SK-N-SH (cell line): ENCODE data around the gene MRPL55. TPM values are rescaled to one million over a fixed set of nuclear protein-coding genes. Genes with fewer than 3 reads are reported as not detected.

Source experiments
- CTCF ChIA-PET: fragments of 300-600, 350-600 bp; formaldehyde crosslinking; extraction: SDS; loops from one replicate; lab custom pipeline; 2021; lab: Yijun Ruan, JAX
- POLR2A ChIA-PET: fragments of 350-600 bp; sonication (Branson Sonifier 250); formaldehyde crosslinking; extraction: SDS; loops from one replicate; lab custom pipeline; 2020; ENCODE audit warnings: antibody characterized with exemption, inconsistent platforms; lab: Yijun Ruan, JAX
- DNase-seq: peaks from one replicate; pipeline ENCODE4 v3.0.0; 2012
- H2AFZ ChIP-seq: fragments of 200-600 bp; sonication (generic); 2 replicates; pipeline ENCODE4 v1.8.1; 2016; ENCODE audit warnings: antibody characterized with exemption, mild to moderate bottlenecking, low read depth
- H3F3A ChIP-seq: fragments of 200-600 bp; sonication (generic); replicated peaks from 2 replicates; pipeline ENCODE3; 2016; ENCODE audit warnings: antibody characterized with exemption, mild to moderate bottlenecking; ENCODE audit not compliant: insufficient read depth
- H3K27ac ChIP-seq, 2 experiments: fragments of 200-500 bp in 1 of 2; fragments of 200-600 bp in 1 of 2; sonication (Bioruptor generic) in 1 of 2; sonication (generic), shearing (Covaris generic) in 1 of 2; 2 replicates each; pipeline versions ENCODE4 v1.5.1 to v1.6.1; 2014 to 2016; ENCODE audit warnings: low read depth in 2 of 2, inconsistent platforms in 1 of 2, low read length in 1 of 2, mild to moderate bottlenecking in 1 of 2, mixed read lengths in 1 of 2
- H3K27me3 ChIP-seq: fragments of 200-600 bp; sonication (generic), shearing (Covaris generic); 2 replicates; pipeline ENCODE4 v1.6.1; 2016; ENCODE audit warnings: mixed run types; ENCODE audit not compliant: insufficient read depth
- H3K36me3 ChIP-seq, 2 experiments: fragments of 200-500 bp in 1 of 2; fragments of 200-600 bp in 1 of 2; sonication (Bioruptor generic) in 1 of 2; sonication (generic) in 1 of 2; replicated peaks in 1 of 2; 2 replicates each; pipeline versions ENCODE3 to v1.5.1; 2014 to 2016; ENCODE audit warnings: low read length in 1 of 2, mild to moderate bottlenecking in 1 of 2; ENCODE audit not compliant: insufficient read depth in 2 of 2, control insufficient read depth in 1 of 2
- H3K4me1 ChIP-seq, 2 experiments: fragments of 200-500 bp in 1 of 2; fragments of 200-600 bp in 1 of 2; sonication (Bioruptor generic) in 1 of 2; sonication (generic), shearing (Covaris generic) in 1 of 2; 2 replicates each; pipeline versions ENCODE4 v1.5.1 to v1.6.1; 2014 to 2016; ENCODE audit warnings: low read depth in 1 of 2, low read length in 1 of 2, mixed run types in 1 of 2; ENCODE audit not compliant: insufficient read depth in 2 of 2, control insufficient read depth in 1 of 2
- H3K4me2 ChIP-seq: fragments of 200-600 bp; sonication (generic), shearing (Covaris generic); 2 replicates; pipeline ENCODE4 v1.6.1; 2017; ENCODE audit warnings: mixed run types
- H3K4me3 ChIP-seq, 2 experiments: fragments of 200-500 bp in 1 of 2; fragments of 200-600 bp in 1 of 2; sonication (Bioruptor generic) in 1 of 2; sonication (generic), shearing (Covaris generic) in 1 of 2; 2 replicates each; pipeline versions ENCODE4 v1.5.1 to v1.8.1; 2014 to 2016; ENCODE audit warnings: low read depth in 2 of 2, inconsistent platforms in 1 of 2, low read length in 1 of 2, mild to moderate bottlenecking in 1 of 2, mixed read lengths in 1 of 2, moderate library complexity in 1 of 2
- H3K79me2 ChIP-seq: fragments of 200-600 bp; sonication (generic); 2 replicates; pipeline ENCODE4 v1.8.1; 2017; ENCODE audit warnings: mild to moderate bottlenecking; ENCODE audit not compliant: insufficient read depth
- H3K9ac ChIP-seq: fragments of 200-600 bp; sonication (generic); 2 replicates; pipeline ENCODE4 v1.6.1; 2017; ENCODE audit warnings: mixed run types
- H3K9me2 ChIP-seq: fragments of 200-600 bp; sonication (generic); 2 replicates; pipeline ENCODE4 v1.6.1; 2017; ENCODE audit warnings: mixed run types
- H3K9me3 ChIP-seq: fragments of 200-600 bp; sonication (generic); 2 replicates; pipeline ENCODE4 v1.6.1; 2017; ENCODE audit warnings: mixed run types, mild to moderate bottlenecking, moderate library complexity
- H4K20me1 ChIP-seq: fragments of 200-600 bp; sonication (generic); 2 replicates; pipeline ENCODE4 v1.6.1; 2017; ENCODE audit warnings: mild to moderate bottlenecking, mixed run types; ENCODE audit not compliant: insufficient read depth
- FOSL2 ChIP-seq: IDR thresholded peaks from 2 replicates; pipeline ENCODE4 v1.4.0; 2012; ENCODE audit warnings: low read depth, mild to moderate bottlenecking, moderate library complexity, borderline replicate concordance
- FOXJ3 ChIP-seq: sonication (generic); formaldehyde crosslinking; IDR thresholded peaks from 2 replicates; pipeline ENCODE4 v1.5.1; 2020; ENCODE audit warnings: mild to moderate bottlenecking, missing genetic modification reagents
- GABPA ChIP-seq: IDR thresholded peaks from 2 replicates; pipeline ENCODE4 v1.4.0; 2012; ENCODE audit warnings: low read depth, mild to moderate bottlenecking
- MXI1 ChIP-seq: IDR thresholded peaks from 2 replicates; pipeline ENCODE4 v1.6.1; 2012; ENCODE audit warnings: mild to moderate bottlenecking, low read depth, low read length, improper control_type of control experiment
- NRF1 ChIP-seq: IDR thresholded peaks from 2 replicates; pipeline ENCODE4 v1.6.1; 2012; ENCODE audit warnings: low read depth, mild to moderate bottlenecking, low read length
- POLR2AphosphoS5 ChIP-seq: IDR thresholded peaks from 2 replicates; pipeline ENCODE4 v1.6.1; 2012; ENCODE audit warnings: low read depth, low read length
- RFX5 ChIP-seq: IDR thresholded peaks from 2 replicates; pipeline ENCODE4 v1.6.1; 2012; ENCODE audit warnings: mild to moderate bottlenecking, improper control_type of control experiment, low read length
- SIN3A ChIP-seq: IDR thresholded peaks from 2 replicates; pipeline ENCODE4 v1.6.1; 2012; ENCODE audit warnings: low read depth, mild to moderate bottlenecking, low read length, moderate library complexity, borderline replicate concordance
- TAF1 ChIP-seq: IDR thresholded peaks from 2 replicates; pipeline ENCODE4 v1.6.1; 2012; ENCODE audit warnings: low read depth, mild to moderate bottlenecking, low read length, moderate library complexity, borderline replicate concordance
- TCF12 ChIP-seq: IDR thresholded peaks from 2 replicates; pipeline ENCODE4 v1.4.0; 2012
- WGBS: methylation state at CpG from one replicate; pipeline ENCODE4 v1.1.6; 2017; ENCODE audit warnings: low lambda C conversion rate; 5-methylcytosine and 5-hydroxymethylcytosine counted together
- polyA plus RNA-seq, 3 experiments: library from polyadenylated mRNA; depleted of rRNA; stranded (reverse); fragments of >200 nt; gene quantifications; 2 replicates each; pipeline ENCODE4 v1.2.3, GENCODE V29; 2012
- TF ChIP-seq, protein P1 (sequence below): IDR thresholded peaks from 2 replicates; pipeline ENCODE4; 2012
- TF ChIP-seq, protein P2 (sequence below): IDR thresholded peaks from 2 replicates; pipeline ENCODE4 v1.4.0; 2012; ENCODE audit warnings: low read depth, borderline replicate concordance
- TF ChIP-seq, protein P3 (sequence below): IDR thresholded peaks from 2 replicates; pipeline ENCODE4 v1.6.1; 2012; ENCODE audit warnings: mild to moderate bottlenecking, low read depth, low read length, moderate library complexity
- TF ChIP-seq, protein P4 (sequence below): fragments of 200-600 bp; sonication (generic); IDR thresholded peaks from 2 replicates; pipeline ENCODE4 v1.6.1; 2017; ENCODE audit warnings: antibody characterized with exemption, mild to moderate bottlenecking, moderate library complexity

Gene MRPL55
- polyA plus RNA-seq, 1 of the 3 experiments (the other 2 are of a cell fraction), result 75.3 TPM

DNA sequence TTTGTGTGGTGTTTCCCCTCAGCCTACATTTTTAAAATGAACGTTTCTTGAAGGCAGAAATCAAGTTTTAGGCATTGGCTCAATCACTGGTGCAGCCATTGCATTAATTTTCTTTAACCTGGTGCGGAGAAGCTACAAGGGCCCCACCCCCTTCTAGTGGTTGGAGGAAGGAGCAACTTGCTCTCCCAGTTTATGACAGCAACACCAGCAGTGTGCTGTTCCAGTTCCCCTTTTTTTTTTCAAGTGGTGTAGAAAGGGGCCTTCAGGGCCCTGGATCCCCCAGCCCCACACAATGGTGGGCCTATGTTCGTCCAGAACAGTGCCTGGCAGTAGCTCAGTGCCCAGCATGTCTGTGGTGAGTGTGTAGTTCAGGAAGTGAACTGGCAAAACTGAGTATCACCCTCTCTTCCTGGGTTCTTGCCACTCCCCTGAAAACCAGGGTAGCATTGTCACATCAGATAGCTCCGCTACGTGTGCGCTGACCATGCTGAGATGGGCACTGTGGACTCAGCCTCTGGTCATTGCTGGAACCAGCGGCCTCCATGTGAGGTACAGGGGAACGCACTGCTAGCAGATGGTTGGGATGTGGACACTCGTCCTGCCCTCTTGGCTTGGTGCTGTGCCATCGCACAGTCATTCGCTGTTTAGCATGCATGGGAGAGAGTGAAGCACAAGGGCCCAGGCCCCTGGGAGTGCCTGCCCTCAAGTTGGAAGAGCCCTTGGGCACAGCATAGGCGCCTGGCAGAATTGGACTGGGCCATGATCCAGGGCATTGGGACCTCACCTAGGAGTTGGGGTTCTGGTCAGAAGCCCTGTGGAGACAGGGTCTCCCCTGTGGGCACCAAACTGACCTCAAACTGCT, 19.3 kb downstream of the MRPL55 start:
- H3K4me3 ChIP-seq, result no peak overlapping the region
- H3F3A ChIP-seq, result peaks cover 21% of the 10 kb centered on the region
- POLR2A ChIA-PET, result no interaction called here
- H3K79me2 ChIP-seq, result peaks cover 100% of the 10 kb centered on the region
- H3K9me3 ChIP-seq, result no peaks in the 10 kb centered on the region
- WGBS, result 82% methylated on average over 7 of the region's 12 CpGs
- DNase-seq, result no peak
- TF ChIP-seq NRF1 (no peak), TAF1 (no peak), MXI1 (no peak), GABPA (no peak), FOSL2 (no peak), RFX5 (no peak), TCF12 (no peak)
- TF ChIP-seq, protein P1, sequence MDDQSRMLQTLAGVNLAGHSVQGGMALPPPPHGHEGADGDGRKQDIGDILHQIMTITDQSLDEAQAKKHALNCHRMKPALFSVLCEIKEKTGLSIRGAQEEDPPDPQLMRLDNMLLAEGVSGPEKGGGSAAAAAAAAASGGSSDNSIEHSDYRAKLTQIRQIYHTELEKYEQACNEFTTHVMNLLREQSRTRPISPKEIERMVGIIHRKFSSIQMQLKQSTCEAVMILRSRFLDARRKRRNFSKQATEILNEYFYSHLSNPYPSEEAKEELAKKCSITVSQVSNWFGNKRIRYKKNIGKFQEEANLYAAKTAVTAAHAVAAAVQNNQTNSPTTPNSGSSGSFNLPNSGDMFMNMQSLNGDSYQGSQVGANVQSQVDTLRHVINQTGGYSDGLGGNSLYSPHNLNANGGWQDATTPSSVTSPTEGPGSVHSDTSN, result no peak
- TF ChIP-seq, protein P2, sequence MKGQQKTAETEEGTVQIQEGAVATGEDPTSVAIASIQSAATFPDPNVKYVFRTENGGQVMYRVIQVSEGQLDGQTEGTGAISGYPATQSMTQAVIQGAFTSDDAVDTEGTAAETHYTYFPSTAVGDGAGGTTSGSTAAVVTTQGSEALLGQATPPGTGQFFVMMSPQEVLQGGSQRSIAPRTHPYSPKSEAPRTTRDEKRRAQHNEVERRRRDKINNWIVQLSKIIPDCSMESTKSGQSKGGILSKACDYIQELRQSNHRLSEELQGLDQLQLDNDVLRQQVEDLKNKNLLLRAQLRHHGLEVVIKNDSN, result no peak
- no peak overlapping the region for H2AFZ ChIP-seq
- H3K27ac ChIP-seq, result no peak overlapping the region
- H3K9ac ChIP-seq, result no peak overlapping the region
- H3K9me2 ChIP-seq, result no peaks in the 10 kb centered on the region
- peaks cover 14 to 37% of the 10 kb centered on the region in 2 experiments for H3K4me1 ChIP-seq
- peaks cover 30 to 33% of the 10 kb centered on the region in 2 experiments for H3K36me3 ChIP-seq
- CTCF ChIA-PET, result no interaction called here
- H4K20me1 ChIP-seq, result peaks cover 100% of the 10 kb centered on the region
- H3K4me2 ChIP-seq, result no peak overlapping the region
- H3K27me3 ChIP-seq, result no peaks in the 10 kb centered on the region

DNA sequence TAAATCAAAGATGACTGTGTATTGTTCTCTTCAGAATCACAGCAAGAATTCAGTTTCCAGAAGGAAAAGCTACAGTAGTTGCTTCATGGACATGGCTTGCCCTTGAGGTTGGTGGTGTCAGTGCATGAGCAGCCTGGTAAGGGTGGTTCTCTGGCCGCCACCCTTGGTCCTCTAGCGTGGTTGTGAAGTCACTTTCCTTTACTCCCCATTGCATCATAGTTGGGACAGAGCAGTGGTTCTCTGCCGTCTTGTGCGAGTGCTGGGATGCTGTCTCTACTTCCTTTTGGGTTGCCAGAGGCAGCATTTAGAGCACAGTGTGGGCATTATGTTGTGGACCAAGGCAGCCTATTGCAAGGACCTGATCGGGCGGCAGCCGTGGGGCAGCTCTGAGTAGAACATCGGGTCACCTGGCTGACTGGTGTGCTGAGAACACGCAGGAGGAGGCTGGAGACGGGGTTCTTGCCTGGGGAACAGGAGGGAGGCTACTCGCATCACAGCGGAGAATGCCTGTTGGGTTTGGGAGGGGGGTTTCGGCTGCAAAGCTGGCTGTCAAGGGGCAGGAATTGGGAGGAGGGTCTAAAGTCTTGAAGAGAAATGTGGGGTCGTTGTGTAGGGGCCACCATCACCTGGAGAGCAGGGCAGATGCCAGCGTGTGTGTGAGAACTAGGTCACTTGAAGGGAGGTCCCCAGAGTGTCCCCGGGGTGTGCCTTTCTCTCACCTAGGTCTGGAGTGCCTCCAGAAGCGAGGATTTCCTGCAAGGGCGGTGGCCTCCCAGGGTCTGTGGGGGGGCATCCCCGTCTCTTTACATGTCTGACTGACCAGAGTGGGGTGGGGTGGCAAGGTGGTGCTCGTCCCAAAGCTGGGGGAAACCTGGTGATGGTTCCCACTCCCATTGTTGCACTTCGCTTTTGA, 20.3 kb downstream of the MRPL55 start:
- no peaks in the 10 kb centered on the region for H3K27me3 ChIP-seq
- H3K79me2 ChIP-seq, result peaks cover 100% of the 10 kb centered on the region
- H3K36me3 ChIP-seq, result peaks cover 24 to 30% of the 10 kb centered on the region in 2 experiments
- ChIA-PET CTCF (no interaction called here), POLR2A (no interaction called here)
- WGBS, result 92% methylated on average over 16 of the region's 21 CpGs
- H3K27ac ChIP-seq, result peak overlapping the region in 1 of 2 experiments; percentile 68; a peak in 1 of 4 replicates
- no peaks in the 10 kb centered on the region for H3K9me3 ChIP-seq
- peaks cover 100% of the 10 kb centered on the region for H4K20me1 ChIP-seq
- H3K4me2 ChIP-seq, result peak overlapping the region; percentile 100
- H3K4me1 ChIP-seq, result peaks cover 24 to 39% of the 10 kb centered on the region in 2 experiments
- H3F3A ChIP-seq, result peaks cover 21% of the 10 kb centered on the region
- H3K9me2 ChIP-seq, result no peaks in the 10 kb centered on the region
- no peak overlapping the region for H2AFZ ChIP-seq
- no peak overlapping the region for H3K4me3 ChIP-seq
- no peak for DNase-seq
- H3K9ac ChIP-seq, result no peak overlapping the region
- TF ChIP-seq, protein P3, sequence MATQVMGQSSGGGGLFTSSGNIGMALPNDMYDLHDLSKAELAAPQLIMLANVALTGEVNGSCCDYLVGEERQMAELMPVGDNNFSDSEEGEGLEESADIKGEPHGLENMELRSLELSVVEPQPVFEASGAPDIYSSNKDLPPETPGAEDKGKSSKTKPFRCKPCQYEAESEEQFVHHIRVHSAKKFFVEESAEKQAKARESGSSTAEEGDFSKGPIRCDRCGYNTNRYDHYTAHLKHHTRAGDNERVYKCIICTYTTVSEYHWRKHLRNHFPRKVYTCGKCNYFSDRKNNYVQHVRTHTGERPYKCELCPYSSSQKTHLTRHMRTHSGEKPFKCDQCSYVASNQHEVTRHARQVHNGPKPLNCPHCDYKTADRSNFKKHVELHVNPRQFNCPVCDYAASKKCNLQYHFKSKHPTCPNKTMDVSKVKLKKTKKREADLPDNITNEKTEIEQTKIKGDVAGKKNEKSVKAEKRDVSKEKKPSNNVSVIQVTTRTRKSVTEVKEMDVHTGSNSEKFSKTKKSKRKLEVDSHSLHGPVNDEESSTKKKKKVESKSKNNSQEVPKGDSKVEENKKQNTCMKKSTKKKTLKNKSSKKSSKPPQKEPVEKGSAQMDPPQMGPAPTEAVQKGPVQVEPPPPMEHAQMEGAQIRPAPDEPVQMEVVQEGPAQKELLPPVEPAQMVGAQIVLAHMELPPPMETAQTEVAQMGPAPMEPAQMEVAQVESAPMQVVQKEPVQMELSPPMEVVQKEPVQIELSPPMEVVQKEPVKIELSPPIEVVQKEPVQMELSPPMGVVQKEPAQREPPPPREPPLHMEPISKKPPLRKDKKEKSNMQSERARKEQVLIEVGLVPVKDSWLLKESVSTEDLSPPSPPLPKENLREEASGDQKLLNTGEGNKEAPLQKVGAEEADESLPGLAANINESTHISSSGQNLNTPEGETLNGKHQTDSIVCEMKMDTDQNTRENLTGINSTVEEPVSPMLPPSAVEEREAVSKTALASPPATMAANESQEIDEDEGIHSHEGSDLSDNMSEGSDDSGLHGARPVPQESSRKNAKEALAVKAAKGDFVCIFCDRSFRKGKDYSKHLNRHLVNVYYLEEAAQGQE, result no peak
- TF ChIP-seq, protein P4, sequence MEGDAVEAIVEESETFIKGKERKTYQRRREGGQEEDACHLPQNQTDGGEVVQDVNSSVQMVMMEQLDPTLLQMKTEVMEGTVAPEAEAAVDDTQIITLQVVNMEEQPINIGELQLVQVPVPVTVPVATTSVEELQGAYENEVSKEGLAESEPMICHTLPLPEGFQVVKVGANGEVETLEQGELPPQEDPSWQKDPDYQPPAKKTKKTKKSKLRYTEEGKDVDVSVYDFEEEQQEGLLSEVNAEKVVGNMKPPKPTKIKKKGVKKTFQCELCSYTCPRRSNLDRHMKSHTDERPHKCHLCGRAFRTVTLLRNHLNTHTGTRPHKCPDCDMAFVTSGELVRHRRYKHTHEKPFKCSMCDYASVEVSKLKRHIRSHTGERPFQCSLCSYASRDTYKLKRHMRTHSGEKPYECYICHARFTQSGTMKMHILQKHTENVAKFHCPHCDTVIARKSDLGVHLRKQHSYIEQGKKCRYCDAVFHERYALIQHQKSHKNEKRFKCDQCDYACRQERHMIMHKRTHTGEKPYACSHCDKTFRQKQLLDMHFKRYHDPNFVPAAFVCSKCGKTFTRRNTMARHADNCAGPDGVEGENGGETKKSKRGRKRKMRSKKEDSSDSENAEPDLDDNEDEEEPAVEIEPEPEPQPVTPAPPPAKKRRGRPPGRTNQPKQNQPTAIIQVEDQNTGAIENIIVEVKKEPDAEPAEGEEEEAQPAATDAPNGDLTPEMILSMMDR, result no peak
- TF ChIP-seq FOXJ3 (CRISPR knock-in tag) (no peak), POLR2AphosphoS5 (no peak), SIN3A (no peak), GABPA (no peak)
- TF ChIP-seq, protein P1, result no peak
